HG03108 (cell line): ENCODE measurements around the gene CHST11.

Source experiments
- ATAC-seq: cut with Tn5 transposase; IDR thresholded peaks from one replicate; pipeline ENCODE4 v1.9.1; 2021; ENCODE audit warnings: moderate library complexity; ENCODE audit not compliant: unreplicated experiment

CHST11 gene

GRCh38 chr12:104748356-104748755 is 291.6 kb downstream of the CHST11 start:
- no peak for ATAC-seq

DNA sequence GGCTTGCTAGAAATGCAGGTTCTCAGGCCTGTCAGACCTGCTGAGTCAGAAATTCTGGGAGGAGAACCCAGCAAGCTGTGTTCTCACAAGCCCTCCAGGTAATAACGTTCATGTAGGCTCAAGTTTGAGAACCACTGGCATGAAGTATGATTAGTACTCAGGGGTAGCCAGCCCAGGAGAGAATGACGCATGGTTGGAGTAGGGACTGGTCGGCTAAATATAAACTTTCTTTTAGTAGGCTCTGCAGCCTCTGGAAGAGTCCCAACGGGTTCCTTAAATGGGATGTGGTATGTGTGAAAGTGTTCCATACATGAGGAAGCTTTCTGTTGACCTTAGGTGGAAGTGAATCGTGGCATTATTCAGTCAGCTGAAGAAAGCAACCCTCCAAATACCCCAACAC is 292.0 kb downstream of the CHST11 start:
- ATAC-seq, result no peak

DNA sequence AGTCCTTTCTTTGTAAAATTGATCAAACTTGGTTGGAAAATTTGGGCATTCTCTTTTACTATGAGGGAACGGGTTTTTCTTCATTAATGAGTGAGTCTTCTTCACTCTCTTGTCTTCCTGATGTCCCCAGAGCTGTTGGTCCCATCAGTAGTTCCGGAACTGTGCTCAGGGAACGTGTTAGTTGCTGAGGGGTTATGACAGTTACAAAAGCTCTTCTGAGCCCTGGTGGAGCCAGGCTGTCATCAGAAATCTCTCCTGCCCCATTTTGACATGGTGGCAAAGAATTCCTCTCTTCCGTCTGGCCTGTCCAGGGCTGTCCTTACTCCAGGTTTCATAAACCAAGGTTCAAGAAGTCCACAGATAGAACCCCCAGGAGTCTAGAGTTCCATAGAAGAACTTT is 292.8 kb downstream of the CHST11 start:
- no peak for ATAC-seq

- ATAC-seq, result peak; percentile 48
Measured at GRCh38 chr12:104750061-104750460, 293.3 kb downstream of the CHST11 start.

GRCh38 chr12:104751120-104751519 is 294.4 kb downstream of the CHST11 start:
- ATAC-seq, result peak; percentile 29

- ATAC-seq, result peak; percentile 71
Measured at GRCh38 chr12:104751594-104751993, 294.8 kb downstream of the CHST11 start.

GRCh38 chr12:104752016-104752415 is 295.3 kb downstream of the CHST11 start:
- no peak for ATAC-seq

DNA sequence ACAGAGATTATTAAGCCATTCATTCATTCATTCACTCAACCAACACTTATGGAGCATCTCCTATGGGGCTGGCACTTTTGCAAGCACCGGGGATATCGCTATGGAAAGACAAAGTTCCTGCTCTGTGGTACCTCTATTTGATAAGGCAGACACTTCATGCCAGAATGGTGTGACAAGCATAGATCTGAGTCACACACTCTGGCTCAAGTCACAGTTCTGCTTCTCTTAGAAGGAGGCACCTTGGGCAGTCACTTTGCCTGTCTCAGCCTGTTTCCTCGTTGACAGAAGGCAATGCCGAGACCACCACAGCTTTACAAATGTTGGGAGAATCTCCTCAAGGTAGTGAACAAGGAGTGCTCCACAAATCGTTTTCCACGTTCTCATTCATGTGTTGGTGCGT is 296.1 kb downstream of the CHST11 start:
- ATAC-seq, result no peak

DNA sequence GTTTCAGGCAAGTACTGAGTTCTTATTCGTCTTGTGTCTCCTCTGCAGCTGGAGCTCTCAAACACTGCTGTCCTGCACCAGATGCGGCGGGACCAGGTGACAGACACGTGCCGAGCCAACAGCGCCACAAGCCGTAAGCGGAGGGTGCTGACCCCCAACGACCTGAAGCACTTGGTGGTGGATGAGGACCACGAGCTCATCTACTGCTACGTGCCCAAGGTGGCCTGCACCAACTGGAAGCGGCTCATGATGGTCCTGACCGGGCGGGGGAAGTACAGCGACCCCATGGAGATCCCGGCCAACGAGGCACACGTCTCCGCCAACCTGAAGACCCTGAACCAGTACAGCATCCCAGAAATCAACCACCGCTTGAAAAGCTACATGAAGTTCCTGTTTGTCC is 300.2 kb downstream of the CHST11 start:
- no peak for ATAC-seq

DNA sequence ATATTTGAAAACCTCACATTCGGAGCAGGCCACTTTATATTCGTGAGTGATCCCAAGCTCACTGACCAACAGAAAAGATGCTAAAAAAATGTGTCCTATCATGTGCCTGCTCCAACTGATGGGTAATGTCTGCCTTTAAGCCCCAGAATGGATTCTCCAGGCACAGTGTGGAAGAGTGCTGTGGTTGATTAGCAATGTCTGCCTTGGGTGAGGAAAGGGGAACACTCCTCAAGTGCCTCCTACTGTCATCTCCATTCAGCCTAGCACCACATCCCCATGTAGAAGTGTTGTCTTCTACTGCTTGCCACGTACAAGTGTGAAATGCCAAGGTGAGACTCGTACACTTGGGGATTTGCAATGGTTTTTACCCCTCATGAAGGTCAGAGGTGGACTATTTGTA is 302.0 kb downstream of the CHST11 start:
- no peak for ATAC-seq

- ATAC-seq, result no peak
Measured at GRCh38 chr12:104761091-104761490, 304.3 kb downstream of the CHST11 start.

- ATAC-seq, result no peak
Measured at GRCh38 chr12:104761611-104762010, 304.9 kb downstream of the CHST11 start.

DNA sequence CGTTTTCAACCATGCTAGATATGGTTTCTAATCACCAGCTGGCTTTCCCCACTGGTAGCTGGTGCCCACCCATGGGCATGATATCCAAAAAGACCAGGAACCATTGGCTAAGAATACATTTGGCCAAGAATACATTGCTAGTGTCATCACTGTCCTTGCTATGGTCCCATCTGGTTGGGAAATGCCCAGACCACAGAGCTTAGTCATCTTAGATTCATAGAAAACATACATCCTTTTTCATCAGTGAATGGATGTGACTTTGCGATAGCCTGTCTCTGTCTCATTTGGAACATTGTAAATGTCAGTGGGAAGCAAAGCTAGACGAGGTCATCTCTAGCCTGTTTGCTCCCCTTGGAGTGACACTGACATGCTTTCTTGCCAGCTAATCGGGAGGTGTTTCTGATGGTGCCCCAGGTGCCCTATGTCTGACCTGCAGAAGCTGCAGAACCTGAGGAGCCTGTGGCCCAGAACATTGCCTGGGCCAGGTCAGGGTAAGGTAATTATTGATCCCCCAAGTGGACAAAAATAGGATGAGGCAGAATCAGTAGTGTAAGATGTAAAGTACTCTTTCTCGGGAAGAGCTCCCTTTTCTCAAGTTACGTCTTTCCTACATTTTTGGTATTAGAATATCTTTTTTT is 306.5 kb downstream of the CHST11 start:
- no peak for ATAC-seq

- ATAC-seq, result peak; percentile 40
Measured at GRCh38 chr12:104764225-104765091, 307.7 kb downstream of the CHST11 start.

DNA sequence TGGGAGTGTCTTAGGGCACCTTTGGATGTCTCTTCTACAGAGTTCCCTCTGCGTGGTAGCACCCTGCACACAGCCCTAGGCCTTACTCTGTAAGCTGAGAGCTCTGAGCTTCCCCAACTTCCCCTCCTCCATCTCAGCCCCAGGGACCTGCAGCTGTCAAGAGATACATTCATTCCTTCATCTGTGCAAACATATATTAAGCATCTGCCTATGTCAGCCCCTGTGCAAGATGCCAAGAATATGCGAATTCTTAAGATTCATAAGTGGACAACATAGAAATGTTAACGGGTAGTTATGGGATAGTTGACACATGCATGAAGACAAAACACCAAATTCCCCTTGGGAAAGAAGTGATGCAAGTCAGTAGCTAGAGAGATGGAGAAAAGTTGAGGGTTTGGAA is 310.5 kb downstream of the CHST11 start:
- ATAC-seq, result no peak

- ATAC-seq, result no peak
Measured at GRCh38 chr12:104768033-104768432, 311.3 kb downstream of the CHST11 start.

DNA sequence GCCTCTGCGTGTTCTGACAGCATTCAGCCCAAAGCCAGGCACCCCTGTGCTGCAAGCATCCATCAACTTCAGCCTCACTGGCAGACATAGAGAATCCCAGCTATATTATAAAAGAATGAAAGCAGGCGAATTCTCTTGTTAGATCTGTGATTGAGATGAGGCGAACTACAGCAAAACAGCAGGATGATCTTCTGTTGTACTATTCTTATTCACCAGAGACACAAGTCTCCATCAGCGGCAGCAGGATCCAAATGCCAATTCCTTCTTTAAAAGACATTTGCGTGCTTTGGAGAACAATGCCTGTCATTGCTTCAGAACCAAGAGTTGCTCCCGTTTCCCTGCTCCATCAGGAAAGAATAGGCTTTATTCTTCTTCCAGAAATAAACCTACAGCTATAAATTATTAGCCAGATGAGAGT is 312.4 kb downstream of the CHST11 start:
- no peak for ATAC-seq

- ATAC-seq, result no peak
Measured at GRCh38 chr12:104772336-104772735, 315.6 kb downstream of the CHST11 start.

DNA sequence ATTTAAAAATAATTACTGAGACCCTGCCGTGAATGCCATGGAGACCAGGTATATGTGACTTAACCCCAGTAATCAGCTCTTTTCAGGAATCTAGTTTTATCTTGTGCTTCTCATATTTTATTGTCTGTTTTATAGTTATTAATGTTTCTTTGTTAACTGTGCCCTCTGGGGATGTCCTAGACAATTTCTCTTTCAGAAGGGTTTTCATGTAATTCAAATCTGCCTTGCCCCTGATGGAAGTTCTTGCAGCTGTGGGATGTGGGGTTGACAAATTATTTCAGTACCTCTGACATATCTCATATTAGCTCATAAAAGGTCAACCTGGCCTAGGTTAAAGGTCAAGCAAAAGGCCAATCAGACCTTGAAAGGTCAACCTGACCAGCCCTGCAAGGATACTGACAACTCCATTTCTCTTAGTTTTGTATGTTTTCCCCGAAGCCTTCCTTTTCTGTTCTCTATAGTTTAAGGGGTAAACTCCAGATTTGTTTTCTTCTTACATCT is 319.0 kb downstream of the CHST11 start:
- no peak for ATAC-seq

- no peak for ATAC-seq
Measured at GRCh38 chr12:104779134-104779533, 322.4 kb downstream of the CHST11 start.

DNA sequence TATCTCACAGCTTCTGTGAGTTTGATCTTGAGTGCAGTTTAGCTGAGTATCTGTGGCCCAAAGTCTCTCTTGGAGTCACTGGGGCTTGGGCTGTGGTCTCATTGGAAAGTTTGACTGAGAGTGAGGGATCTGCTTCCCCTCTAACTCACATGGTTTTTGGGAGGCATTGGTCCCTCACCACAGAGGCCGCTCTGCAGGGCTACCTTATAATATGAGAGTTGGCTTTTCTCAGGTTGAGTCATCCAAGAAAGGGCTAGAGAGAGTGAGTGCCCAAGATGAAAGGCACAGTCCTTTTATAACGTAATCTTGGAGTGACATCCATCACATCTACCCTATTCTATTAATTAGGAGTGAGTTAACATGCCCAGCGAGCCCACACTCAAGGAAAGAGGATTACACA is 325.5 kb downstream of the CHST11 start:
- no peak for ATAC-seq

DNA sequence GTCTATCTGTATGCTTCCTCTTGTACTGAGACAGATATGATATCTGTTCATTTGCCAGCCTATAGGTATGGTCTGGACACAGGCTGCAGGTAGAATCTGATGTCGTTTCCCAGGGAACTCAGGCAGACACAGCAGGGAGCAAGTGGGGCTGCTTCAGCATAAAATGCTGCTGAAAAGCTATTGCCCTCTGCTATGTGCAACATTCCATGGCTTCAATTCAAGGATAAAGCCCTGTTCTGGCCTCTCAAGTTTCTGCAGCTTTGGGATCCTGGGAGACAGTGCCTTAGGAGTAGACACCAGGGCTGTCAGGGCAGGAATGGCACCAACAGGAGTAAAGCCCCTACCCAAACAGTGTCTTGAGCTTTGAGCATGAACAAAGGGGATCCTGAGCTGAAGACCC is 327.8 kb downstream of the CHST11 start:
- no peak for ATAC-seq
